PC-9 (cell line): Measurements from ENCODE around the gene EPHX1. TPM values are rescaled to one million over a fixed set of nuclear protein-coding genes. Genes with fewer than 3 reads are reported as not detected.
"Not testable (repeated sequence)": the region's sequence is repeated elsewhere in the genome, so short reads cannot be mapped to it uniquely, and the experiment has no call there.

Experiments used
- BruUV-seq: library from RNA; stranded (reverse); fragments of 400-500 nt; replicated peaks from 2 replicates; lab custom pipeline; 2021; lab: Mats Ljungman, UMichigan
- CTCF ChIA-PET: fragments of 300-600 bp; sonication (Branson Sonifier 250); formaldehyde crosslinking; loops from one replicate; lab custom pipeline; 2022; ENCODE audit warnings: antibody characterized with exemption; lab: Charles Lee
- POLR2A ChIA-PET: fragments of 300-600 bp; sonication (Branson Sonifier 250); formaldehyde crosslinking; loops from one replicate; lab custom pipeline; 2022; ENCODE audit warnings: antibody characterized with exemption; ENCODE audit not compliant: unreplicated experiment; lab: Charles Lee
- DNase-seq, 2 experiments: peaks; one replicate each; pipeline versions ENCODE4 v3.0.0 to v3.0.0-alpha.2; 2015 to 2022; ENCODE audit warnings: mixed read lengths in 1 of 2
- H2AFZ ChIP-seq: fragments of 200-600 bp; sonication (generic); 2 replicates; pipeline ENCODE4 v1.8.1; 2017; ENCODE audit warnings: antibody characterized with exemption
- H3F3A ChIP-seq: fragments of 200-600 bp; sonication (generic); 2 replicates; pipeline ENCODE4 v1.8.1; 2017; ENCODE audit warnings: antibody characterized with exemption, mild to moderate bottlenecking, low read depth; ENCODE audit not compliant: insufficient read depth
- H3K27ac ChIP-seq: fragments of 200-600 bp; sonication (generic); 2 replicates; pipeline ENCODE4 v1.6.1; 2016; ENCODE audit warnings: mixed run types
- H3K27me3 ChIP-seq: fragments of 200-600 bp; sonication (generic); 2 replicates; pipeline ENCODE4 v1.6.1; 2016; ENCODE audit warnings: low read depth, mixed run types; ENCODE audit not compliant: insufficient read depth
- H3K36me3 ChIP-seq: fragments of 200-600 bp; sonication (generic); 2 replicates; pipeline ENCODE4 v1.6.1; 2016; ENCODE audit warnings: low read depth, mixed run types
- H3K4me1 ChIP-seq: fragments of 200-600 bp; sonication (generic); replicated peaks from 2 replicates; pipeline ENCODE4 v1.6.1; 2016; ENCODE audit warnings: mixed run types; ENCODE audit not compliant: insufficient read depth
- H3K4me2 ChIP-seq: fragments of 200-600 bp; sonication (generic); 2 replicates; pipeline ENCODE4 v1.6.1; 2017; ENCODE audit warnings: mixed run types
- H3K4me3 ChIP-seq: fragments of 200-600 bp; sonication (generic); 2 replicates; pipeline ENCODE4 v1.6.1; 2016; ENCODE audit warnings: mixed run types
- H3K79me2 ChIP-seq: fragments of 200-600 bp; sonication (generic); 2 replicates; pipeline ENCODE4 v1.6.1; 2017; ENCODE audit warnings: low read depth, mixed run types
- H3K9me2 ChIP-seq: fragments of 200-600 bp; sonication (generic); 2 replicates; pipeline ENCODE4 v1.8.1; 2017; ENCODE audit warnings: mild to moderate bottlenecking; ENCODE audit not compliant: insufficient read depth
- H3K9me3 ChIP-seq: fragments of 200-600 bp; sonication (generic); 2 replicates; pipeline ENCODE4 v1.8.1; 2016; ENCODE audit warnings: low read depth; ENCODE audit not compliant: insufficient read depth
- H4K20me1 ChIP-seq: fragments of 200-600 bp; sonication (generic); 2 replicates; pipeline ENCODE4 v1.8.1; 2017; ENCODE audit not compliant: insufficient read depth
- EZH2 ChIP-seq: fragments of 200-600 bp; sonication (generic); IDR thresholded peaks from 2 replicates; pipeline ENCODE4 v1.8.0; 2017; ENCODE audit warnings: antibody characterized with exemption, low read depth
- intact Hi-C: fragments of 100-400 bp; cut with micrococcal nuclease; formaldehyde crosslinking; loops from one replicate; pipeline ENCODE4 v1.10.0; 2022; ENCODE audit not compliant: unreplicated experiment
- total RNA-seq: library from RNA; stranded (reverse); gene quantifications from 2 replicates; pipeline ENCODE4 v1.2.3, GENCODE V29; 2021
- TF ChIP-seq, protein P1 (sequence below): fragments of 200-600 bp; sonication (generic); conservative IDR thresholded peaks from 2 replicates; pipeline ENCODE4 v1.6.1; 2017; ENCODE audit warnings: mixed run types, antibody characterized with exemption, mild to moderate bottlenecking, moderate library complexity

EPHX1 gene
- total RNA-seq, 1 experiment from 2014 or later: 313 TPM

DNA sequence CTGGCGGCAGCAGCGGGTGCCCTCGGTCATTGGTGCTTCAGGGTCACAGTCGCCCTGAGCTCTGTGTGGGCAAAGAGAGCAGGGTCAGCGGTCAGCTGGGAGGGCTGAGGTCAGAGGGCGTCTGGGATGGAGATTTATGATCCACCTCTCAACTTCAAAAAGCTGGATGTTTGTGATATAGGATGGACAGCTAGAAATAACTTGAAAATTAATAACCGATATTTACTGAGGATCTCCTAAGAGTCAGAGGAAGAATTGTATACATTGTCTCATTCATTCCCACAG is 77.0 kb downstream of the EPHX1 start:
- intact Hi-C loops: no loop called here
- H3K4me2 ChIP-seq: no peak overlapping the region
- H3K27me3 ChIP-seq: no peaks in the 10 kb centered on the region
- no peaks in the 10 kb centered on the region for H3K9me3 ChIP-seq
- DNase-seq: no peak
- CTCF ChIA-PET: no interaction called here
- TF ChIP-seq EZH2: no peak
- TF ChIP-seq, protein P1, sequence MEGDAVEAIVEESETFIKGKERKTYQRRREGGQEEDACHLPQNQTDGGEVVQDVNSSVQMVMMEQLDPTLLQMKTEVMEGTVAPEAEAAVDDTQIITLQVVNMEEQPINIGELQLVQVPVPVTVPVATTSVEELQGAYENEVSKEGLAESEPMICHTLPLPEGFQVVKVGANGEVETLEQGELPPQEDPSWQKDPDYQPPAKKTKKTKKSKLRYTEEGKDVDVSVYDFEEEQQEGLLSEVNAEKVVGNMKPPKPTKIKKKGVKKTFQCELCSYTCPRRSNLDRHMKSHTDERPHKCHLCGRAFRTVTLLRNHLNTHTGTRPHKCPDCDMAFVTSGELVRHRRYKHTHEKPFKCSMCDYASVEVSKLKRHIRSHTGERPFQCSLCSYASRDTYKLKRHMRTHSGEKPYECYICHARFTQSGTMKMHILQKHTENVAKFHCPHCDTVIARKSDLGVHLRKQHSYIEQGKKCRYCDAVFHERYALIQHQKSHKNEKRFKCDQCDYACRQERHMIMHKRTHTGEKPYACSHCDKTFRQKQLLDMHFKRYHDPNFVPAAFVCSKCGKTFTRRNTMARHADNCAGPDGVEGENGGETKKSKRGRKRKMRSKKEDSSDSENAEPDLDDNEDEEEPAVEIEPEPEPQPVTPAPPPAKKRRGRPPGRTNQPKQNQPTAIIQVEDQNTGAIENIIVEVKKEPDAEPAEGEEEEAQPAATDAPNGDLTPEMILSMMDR: no peak
- no peaks in the 10 kb centered on the region for H3K36me3 ChIP-seq
- no peaks in the 10 kb centered on the region for H4K20me1 ChIP-seq
- POLR2A ChIA-PET: interaction anchor here (0.6 kb wide), 1 partner anchor 33 kb away, joined by 6 read pairs; no protein-coding TSS in a partner anchor
- H3K4me3 ChIP-seq: no peak overlapping the region
- H3K27ac ChIP-seq: no peak overlapping the region
- H3K79me2 ChIP-seq: peaks cover 7% of the 10 kb centered on the region
- no TSS peak for BruUV-seq
- no peaks in the 10 kb centered on the region for H3K9me2 ChIP-seq
- H3F3A ChIP-seq: peaks cover 18% of the 10 kb centered on the region; the same call in 1 of the 2 replicates
- H2AFZ ChIP-seq: no peak overlapping the region
- H3K4me1 ChIP-seq: peaks cover 18% of the 10 kb centered on the region

DNA sequence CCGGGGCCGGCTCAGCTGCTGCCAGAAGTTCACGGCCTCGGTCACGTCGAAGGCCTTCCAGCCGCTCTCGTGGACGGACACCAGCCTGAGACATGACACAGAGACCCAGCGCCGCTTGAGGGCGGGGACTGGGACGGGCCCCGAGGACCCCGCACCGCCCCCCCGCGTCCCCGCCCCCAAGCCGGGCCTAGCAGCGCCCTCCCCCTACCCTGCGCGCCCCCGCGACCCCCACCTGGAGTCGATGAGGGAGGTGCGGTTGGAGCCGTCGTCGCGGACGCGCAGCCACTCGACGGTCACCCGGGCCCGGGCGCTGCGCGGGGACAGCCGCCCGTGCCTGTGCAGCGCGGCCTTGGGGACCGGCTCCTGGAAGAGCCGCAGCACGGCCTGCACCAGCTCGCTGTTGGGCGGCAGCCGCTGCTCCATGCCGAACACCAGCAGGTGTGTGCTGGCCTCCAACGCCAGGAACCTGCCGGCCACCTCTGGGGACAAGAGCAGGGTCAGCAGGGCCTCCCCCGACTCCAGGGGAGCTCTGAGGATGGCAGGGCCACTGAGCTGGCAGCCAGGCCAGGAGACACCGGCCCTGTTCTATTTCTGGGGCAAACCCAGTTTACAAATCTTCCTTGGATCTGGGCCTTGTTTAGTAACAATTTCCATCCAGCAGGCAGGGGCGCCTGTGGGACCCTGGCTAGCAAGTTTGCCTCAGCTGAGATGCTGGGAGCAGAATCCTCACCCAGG is 77.8 kb downstream of the EPHX1 start:
- H4K20me1 ChIP-seq, BruUV-seq, CTCF ChIA-PET, H3K4me2 ChIP-seq, H3K4me3 ChIP-seq, H3K9me2 ChIP-seq, H2AFZ ChIP-seq, H3K36me3 ChIP-seq, H3K9me3 ChIP-seq, H3K79me2 ChIP-seq, DNase-seq, H3K27ac ChIP-seq, H3K27me3 ChIP-seq, intact Hi-C loops: not testable (repeated sequence)
- Histone ChIP-seq H3F3A (peaks cover 15% of the 10 kb centered on the region; the same call in 1 of the 2 replicates), H3K4me1 (peaks cover 18% of the 10 kb centered on the region)
- POLR2A ChIA-PET: interaction anchor here (0.6 kb wide), 1 partner anchor 32 kb away, joined by 6 read pairs; no protein-coding TSS in a partner anchor

DNA sequence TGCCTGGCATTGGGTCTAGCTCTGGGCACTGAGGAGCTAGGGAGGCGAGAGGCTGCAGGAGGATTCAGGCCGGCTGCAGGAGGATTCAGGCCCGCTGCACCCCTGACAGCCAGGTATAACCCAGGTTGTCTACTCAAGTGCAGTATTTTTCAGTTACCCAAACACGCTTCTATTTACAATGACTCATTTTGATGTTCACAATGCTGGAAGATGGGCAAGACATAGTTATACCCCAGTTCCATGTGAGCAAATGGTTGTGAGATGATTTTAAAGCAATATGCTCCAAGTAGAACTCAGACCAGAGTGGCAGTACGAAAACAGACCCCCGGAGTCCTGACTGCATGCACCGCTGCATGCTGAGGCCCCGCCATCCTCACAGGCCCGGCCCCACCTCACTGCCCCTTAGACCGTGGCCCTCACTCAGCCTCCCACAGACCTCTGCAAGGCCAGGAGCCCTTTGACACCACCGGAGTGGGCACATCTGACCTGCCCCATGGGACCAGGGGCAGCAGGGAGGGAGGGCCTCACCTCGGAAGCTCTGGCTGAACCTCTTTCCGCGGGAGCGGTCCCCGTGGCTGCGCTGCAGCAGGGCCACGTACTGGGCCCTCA is 78.5 kb downstream of the EPHX1 start:
- Histone ChIP-seq H3F3A (peaks cover 13% of the 10 kb centered on the region; the same call in 1 of the 2 replicates), H3K27ac (no peak overlapping the region), H3K4me2 (no peak overlapping the region), H3K4me3 (no peak overlapping the region), H3K36me3 (no peaks in the 10 kb centered on the region), H3K9me2 (no peaks in the 10 kb centered on the region), H4K20me1 (no peaks in the 10 kb centered on the region), H3K79me2 (peaks cover under 1% of the 10 kb centered on the region; the same call in 1 of the 2 replicates), H3K27me3 (no peaks in the 10 kb centered on the region), H3K9me3 (no peaks in the 10 kb centered on the region), H3K4me1 (peaks cover 16% of the 10 kb centered on the region), H2AFZ (no peak overlapping the region)
- DNase-seq: no peak
- TF ChIP-seq, protein P1: no peak
- TF ChIP-seq EZH2: no peak
- no TSS peak for BruUV-seq
- ChIA-PET CTCF (no interaction called here), POLR2A (no interaction called here)
- intact Hi-C loops: no loop called here
